Endothelial cell (in vitro differentiated cells): ENCODE data around the gene ANO4. TPM values are rescaled to one million over a fixed set of nuclear protein-coding genes. Genes with fewer than 3 reads are reported as not detected.
"Not testable (repeated sequence)": the region's sequence is repeated elsewhere in the genome, so short reads cannot be mapped to it uniquely, and the experiment has no call there.

Source experiments
- DNase-seq: peaks from one replicate; pipeline ENCODE4 v3.0.0; 2021; ENCODE audit warnings: low spot score
- H3K27ac Mint-ChIP-seq: one replicate; pipeline ENCODE4 v1.8.0; 2021; ENCODE audit warnings: mixed read lengths, inconsistent platforms; ENCODE audit not compliant: unreplicated experiment
- H3K27me3 Mint-ChIP-seq: one replicate; pipeline ENCODE4 v1.8.0; 2021; ENCODE audit warnings: mild to moderate bottlenecking, moderate library complexity, mixed read lengths, inconsistent platforms; ENCODE audit not compliant: unreplicated experiment
- H3K36me3 Mint-ChIP-seq: one replicate; pipeline ENCODE4 v1.8.0; 2021; ENCODE audit warnings: mild to moderate bottlenecking, low read depth, mixed read lengths, inconsistent platforms; ENCODE audit not compliant: unreplicated experiment
- H3K4me1 Mint-ChIP-seq: one replicate; pipeline ENCODE4 v1.8.0; 2021; ENCODE audit warnings: mild to moderate bottlenecking, mixed read lengths, inconsistent platforms; ENCODE audit not compliant: unreplicated experiment
- H3K4me3 Mint-ChIP-seq: one replicate; pipeline ENCODE4 v1.8.0; 2021; ENCODE audit warnings: mild to moderate bottlenecking, mixed read lengths, inconsistent platforms; ENCODE audit not compliant: unreplicated experiment
- H3K9me3 Mint-ChIP-seq: one replicate; pipeline ENCODE4 v1.8.0; 2021; ENCODE audit warnings: mixed read lengths, inconsistent platforms; ENCODE audit not compliant: unreplicated experiment
- total RNA-seq: library from RNA; stranded (reverse); fragmentation: NEBNext Ultra II Directional; extraction: Animal tissue kit (Norgen Biotek cat#: 25700); gene quantifications from one replicate; pipeline ENCODE4 v1.2.1, GENCODE V29; 2021; ENCODE audit not compliant: unreplicated experiment
- TF ChIP-seq, protein P1 (sequence below): fragments of 200-600 bp; sonication (generic); IDR thresholded peaks from one replicate; pipeline ENCODE4 v1.5.0; 2021; ENCODE audit warnings: antibody characterized with exemption; ENCODE audit not compliant: unreplicated experiment

ANO4 gene
- total RNA-seq, 1 donor from 2014 or later: 1.1 TPM

DNA sequence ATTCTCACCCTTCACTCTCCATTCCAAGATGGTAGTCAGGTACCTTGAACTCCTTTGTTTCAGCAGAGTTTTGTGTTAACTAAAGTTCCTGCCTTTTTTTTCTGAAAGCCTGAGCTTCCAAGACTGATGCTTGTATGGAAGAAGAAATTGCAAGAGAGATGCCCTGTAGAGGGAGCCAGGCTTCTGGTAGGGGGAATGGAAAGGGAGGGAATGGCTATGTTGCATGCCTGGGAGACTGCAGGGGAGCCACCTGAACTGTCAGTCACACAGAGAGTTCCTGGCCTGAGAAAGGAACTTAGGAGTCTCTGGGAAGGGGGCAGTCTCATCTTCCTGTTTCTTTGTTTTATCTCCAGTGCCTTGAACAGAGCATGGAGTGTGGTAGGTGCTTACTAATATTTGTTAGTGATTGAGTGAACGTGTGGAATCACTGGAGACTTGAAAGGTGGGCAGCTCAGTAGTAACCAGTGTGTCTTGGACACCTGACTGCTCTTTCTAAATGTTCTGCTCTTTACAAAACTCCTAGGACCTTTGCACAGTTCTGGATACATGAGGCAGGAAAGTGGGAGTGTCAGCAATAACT lies 132.2 kb downstream of the ANO4 start:
- no peaks in the 10 kb centered on the region for H3K9me3 Mint-ChIP-seq
- TF ChIP-seq, protein P1, sequence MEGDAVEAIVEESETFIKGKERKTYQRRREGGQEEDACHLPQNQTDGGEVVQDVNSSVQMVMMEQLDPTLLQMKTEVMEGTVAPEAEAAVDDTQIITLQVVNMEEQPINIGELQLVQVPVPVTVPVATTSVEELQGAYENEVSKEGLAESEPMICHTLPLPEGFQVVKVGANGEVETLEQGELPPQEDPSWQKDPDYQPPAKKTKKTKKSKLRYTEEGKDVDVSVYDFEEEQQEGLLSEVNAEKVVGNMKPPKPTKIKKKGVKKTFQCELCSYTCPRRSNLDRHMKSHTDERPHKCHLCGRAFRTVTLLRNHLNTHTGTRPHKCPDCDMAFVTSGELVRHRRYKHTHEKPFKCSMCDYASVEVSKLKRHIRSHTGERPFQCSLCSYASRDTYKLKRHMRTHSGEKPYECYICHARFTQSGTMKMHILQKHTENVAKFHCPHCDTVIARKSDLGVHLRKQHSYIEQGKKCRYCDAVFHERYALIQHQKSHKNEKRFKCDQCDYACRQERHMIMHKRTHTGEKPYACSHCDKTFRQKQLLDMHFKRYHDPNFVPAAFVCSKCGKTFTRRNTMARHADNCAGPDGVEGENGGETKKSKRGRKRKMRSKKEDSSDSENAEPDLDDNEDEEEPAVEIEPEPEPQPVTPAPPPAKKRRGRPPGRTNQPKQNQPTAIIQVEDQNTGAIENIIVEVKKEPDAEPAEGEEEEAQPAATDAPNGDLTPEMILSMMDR: no peak
- no peaks in the 10 kb centered on the region for H3K27me3 Mint-ChIP-seq
- no peaks in the 10 kb centered on the region for H3K36me3 Mint-ChIP-seq
- H3K4me1 Mint-ChIP-seq: peaks cover 8% of the 10 kb centered on the region
- no peak overlapping the region for H3K27ac Mint-ChIP-seq
- peak; percentile 33 for DNase-seq
- H3K4me3 Mint-ChIP-seq: no peak overlapping the region

DNA sequence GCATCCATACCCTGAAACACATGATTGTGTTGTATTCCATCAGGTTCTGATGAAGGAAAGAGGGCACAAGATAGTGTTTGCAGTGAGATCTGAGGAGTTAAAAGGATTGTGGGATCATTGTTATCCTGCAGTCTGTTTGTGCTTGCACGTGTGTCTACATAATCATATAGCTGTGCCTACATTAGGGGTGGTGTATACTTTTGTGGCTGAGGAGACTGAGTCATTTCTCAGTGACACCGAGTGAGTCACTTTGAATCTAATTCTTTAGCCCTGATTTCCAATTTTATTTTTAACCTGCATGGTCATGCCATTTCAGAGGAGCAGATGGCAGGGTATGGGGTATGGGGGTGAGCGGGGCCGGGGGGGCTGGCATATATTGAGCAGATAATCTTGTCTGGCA lies 133.2 kb downstream of the ANO4 start:
- Mint-ChIP-seq H3K4me3 (no peak overlapping the region), H3K27ac (no peak overlapping the region), H3K36me3 (no peaks in the 10 kb centered on the region), H3K4me1 (peaks cover 8% of the 10 kb centered on the region), H3K9me3 (no peaks in the 10 kb centered on the region), H3K27me3 (no peaks in the 10 kb centered on the region)
- no peak for DNase-seq
- TF ChIP-seq, protein P1: no peak

DNA sequence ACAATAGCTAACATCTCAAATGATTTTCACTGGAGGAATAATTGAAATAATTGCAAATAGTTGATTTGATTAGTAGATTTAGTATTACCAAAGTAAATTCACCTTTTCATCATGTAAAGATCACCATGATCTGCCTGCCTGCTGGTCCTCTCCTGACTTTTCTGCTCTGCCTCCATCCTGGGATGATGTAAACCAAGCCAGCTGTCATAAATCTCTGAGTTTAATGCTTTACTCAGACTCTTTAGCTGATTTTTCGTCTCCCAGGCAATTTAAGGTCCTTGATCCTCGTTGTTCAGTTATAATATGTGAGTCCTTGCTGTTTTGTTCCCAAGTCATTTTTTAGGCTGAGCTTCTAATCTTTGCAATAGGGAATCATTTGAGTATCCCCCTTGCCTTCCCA lies 138.0 kb downstream of the ANO4 start:
- TF ChIP-seq, protein P1: no peak
- Mint-ChIP-seq H3K36me3 (no peaks in the 10 kb centered on the region), H3K27me3 (no peaks in the 10 kb centered on the region), H3K4me3 (no peak overlapping the region), H3K4me1 (peaks cover 13% of the 10 kb centered on the region), H3K9me3 (no peaks in the 10 kb centered on the region), H3K27ac (no peak overlapping the region)
- DNase-seq: no peak

DNA sequence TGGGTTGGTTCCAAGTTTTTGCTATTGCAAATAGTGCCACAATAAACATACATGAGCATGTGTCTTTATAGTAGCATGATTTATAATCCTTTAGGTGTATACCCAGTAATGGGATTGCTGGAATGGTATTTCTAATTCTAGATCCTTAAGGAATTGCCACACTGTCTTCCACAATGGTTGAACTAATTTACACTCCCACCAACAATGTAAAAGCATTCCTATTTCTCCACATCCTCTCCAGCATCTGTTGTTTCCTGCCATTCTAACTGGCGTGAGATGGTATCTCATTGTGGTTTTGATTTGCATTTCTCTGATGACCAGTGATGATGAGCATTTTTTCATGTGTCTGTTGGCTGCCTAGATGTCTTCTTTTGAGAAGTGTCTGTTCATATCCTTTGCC lies 139.0 kb downstream of the ANO4 start:
- peaks cover 13% of the 10 kb centered on the region for H3K4me1 Mint-ChIP-seq
- not testable (repeated sequence) for H3K27me3 Mint-ChIP-seq, H3K4me3 Mint-ChIP-seq, H3K9me3 Mint-ChIP-seq, H3K36me3 Mint-ChIP-seq, DNase-seq
- H3K27ac Mint-ChIP-seq: peak overlapping the region; percentile 49

DNA sequence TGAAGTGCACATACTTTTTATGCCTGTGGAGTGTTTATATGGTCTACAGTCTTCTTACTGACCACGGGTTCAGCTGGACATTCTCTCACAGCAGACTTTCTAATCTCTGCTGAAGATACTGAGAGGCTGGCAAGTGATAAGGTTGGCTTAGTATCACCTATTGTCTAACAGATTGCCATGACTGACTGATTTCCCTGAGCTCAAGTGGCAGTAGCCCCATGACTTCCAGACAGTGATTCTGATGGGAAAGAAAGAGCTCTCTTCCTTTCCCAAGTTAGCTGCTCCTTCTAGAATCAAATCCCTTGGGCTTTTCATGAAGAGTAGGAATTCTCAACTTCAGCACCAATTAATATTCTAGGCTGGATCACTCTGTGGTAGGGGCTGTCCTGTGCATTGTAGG lies 141.4 kb downstream of the ANO4 start:
- H3K36me3 Mint-ChIP-seq: no peaks in the 10 kb centered on the region
- H3K4me1 Mint-ChIP-seq: peaks cover 13% of the 10 kb centered on the region
- H3K4me3 Mint-ChIP-seq: no peak overlapping the region
- no peak overlapping the region for H3K27ac Mint-ChIP-seq
- TF ChIP-seq, protein P1: no peak
- no peak for DNase-seq
- no peaks in the 10 kb centered on the region for H3K9me3 Mint-ChIP-seq
- no peaks in the 10 kb centered on the region for H3K27me3 Mint-ChIP-seq

DNA sequence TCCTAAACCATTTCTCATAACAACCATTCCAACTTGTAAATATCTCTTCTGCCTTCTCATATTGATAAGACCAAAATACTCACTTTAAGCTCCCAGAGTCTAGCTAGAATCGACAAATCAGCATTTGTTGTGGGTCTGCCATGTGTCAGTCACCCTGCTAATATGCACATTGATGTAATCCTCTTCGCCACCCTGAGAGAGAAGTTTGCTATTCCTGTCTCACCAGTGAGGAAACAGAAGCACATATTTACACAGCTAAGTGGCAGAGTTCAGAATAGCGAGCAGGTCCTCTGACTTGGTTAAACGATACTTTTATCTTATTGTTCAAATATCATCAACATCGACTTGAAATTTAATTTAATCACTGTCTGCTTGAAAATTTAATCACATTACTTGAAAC lies 142.1 kb downstream of the ANO4 start:
- Mint-ChIP-seq H3K36me3 (no peaks in the 10 kb centered on the region), H3K27me3 (no peaks in the 10 kb centered on the region), H3K27ac (no peak overlapping the region), H3K4me3 (no peak overlapping the region), H3K4me1 (peaks cover 13% of the 10 kb centered on the region), H3K9me3 (no peaks in the 10 kb centered on the region)
- DNase-seq: no peak
- TF ChIP-seq, protein P1: no peak
